ENCODE data around the gene CBX2.

DNA sequence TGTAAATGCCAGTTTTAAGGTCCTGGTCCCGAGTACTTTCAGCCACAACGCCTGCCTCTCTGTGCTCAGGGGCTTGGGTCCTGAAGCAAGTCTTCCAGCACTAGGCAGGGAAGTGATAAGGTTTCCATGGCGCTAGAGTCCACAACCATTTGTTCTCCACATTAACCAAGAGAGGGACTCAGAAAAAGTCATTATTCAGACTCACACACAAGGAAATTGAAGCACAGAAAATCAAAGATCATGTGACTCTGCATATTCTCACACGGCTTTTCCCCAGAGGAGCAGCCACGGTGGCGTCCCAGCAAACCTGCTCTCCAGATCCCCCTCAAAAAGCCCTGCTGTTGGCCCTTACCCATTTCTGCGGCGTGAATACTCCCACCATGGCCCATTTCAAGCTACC lies 37.5 kb upstream of the CBX2 start:
- TF ChIP-seq, protein P1, sequence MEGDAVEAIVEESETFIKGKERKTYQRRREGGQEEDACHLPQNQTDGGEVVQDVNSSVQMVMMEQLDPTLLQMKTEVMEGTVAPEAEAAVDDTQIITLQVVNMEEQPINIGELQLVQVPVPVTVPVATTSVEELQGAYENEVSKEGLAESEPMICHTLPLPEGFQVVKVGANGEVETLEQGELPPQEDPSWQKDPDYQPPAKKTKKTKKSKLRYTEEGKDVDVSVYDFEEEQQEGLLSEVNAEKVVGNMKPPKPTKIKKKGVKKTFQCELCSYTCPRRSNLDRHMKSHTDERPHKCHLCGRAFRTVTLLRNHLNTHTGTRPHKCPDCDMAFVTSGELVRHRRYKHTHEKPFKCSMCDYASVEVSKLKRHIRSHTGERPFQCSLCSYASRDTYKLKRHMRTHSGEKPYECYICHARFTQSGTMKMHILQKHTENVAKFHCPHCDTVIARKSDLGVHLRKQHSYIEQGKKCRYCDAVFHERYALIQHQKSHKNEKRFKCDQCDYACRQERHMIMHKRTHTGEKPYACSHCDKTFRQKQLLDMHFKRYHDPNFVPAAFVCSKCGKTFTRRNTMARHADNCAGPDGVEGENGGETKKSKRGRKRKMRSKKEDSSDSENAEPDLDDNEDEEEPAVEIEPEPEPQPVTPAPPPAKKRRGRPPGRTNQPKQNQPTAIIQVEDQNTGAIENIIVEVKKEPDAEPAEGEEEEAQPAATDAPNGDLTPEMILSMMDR (conservative IDR thresholded peaks at IDR 0.05; ENCODE audit: low read depth, low read length): no peak
- TF ChIP-seq POLR2A (IDR thresholded peaks at IDR 0.05; ENCODE audit: low read depth, low read length) (no peak), RCOR1 (IDR thresholded peaks at IDR 0.05; ENCODE audit: insufficient replicate concordance, low read length) (no peak), RAD21 (IDR thresholded peaks at IDR 0.05; ENCODE audit: low read length) (no peak), MAFK (IDR thresholded peaks at IDR 0.05; ENCODE audit: low read depth, low read length) (no peak), CEBPB (IDR thresholded peaks at IDR 0.05; ENCODE audit: low read depth, low read length) (no peak), CHD1 (IDR thresholded peaks at IDR 0.05; ENCODE audit: low read depth, low read length) (no peak), SMC3 (IDR thresholded peaks at IDR 0.05; ENCODE audit: low read depth, low read length) (no peak), RFX5 (IDR thresholded peaks at IDR 0.05; ENCODE audit: low read depth, low read length) (no peak)
- TF ChIP-seq, protein P2, sequence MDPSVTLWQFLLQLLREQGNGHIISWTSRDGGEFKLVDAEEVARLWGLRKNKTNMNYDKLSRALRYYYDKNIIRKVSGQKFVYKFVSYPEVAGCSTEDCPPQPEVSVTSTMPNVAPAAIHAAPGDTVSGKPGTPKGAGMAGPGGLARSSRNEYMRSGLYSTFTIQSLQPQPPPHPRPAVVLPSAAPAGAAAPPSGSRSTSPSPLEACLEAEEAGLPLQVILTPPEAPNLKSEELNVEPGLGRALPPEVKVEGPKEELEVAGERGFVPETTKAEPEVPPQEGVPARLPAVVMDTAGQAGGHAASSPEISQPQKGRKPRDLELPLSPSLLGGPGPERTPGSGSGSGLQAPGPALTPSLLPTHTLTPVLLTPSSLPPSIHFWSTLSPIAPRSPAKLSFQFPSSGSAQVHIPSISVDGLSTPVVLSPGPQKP (IDR thresholded peaks at IDR 0.05; ENCODE audit: borderline replicate concordance, low read depth, low read length): no peak
